ENCODE results near the gene SSTR3. TPM values are rescaled to one million over a fixed set of nuclear protein-coding genes. Genes with fewer than 3 reads are reported as not detected.

The SSTR3 gene
- total RNA-seq, 1 donor from 2014 or later, result not detected

GRCh38 chr22:37169406-37169805, 42.9 kb downstream of the SSTR3 start:
- H3K4me3 Mint-ChIP-seq (ENCODE audit: unreplicated experiment), result no peak overlapping the region
- FAIRE-seq, result no peak
- H3K27me3 Mint-ChIP-seq (ENCODE audit: low read depth, unreplicated experiment), result peaks cover 60% of the 10 kb centered on the region
- no peak overlapping the region for H3K27ac Mint-ChIP-seq (ENCODE audit: unreplicated experiment)
- Histone ChIP-seq H4K20me1 (ENCODE audit: insufficient read depth, low read length) (no peaks in the 10 kb centered on the region), H2AFZ (ENCODE audit: low read depth, low read length) (no peak overlapping the region), H3K9me3 (ENCODE audit: insufficient read depth, low read depth, low read length) (no peaks in the 10 kb centered on the region), H3K4me1 (ENCODE audit: insufficient read depth, low read length) (no peaks in the 10 kb centered on the region), H3K36me3 (ENCODE audit: insufficient read depth, low read length) (no peaks in the 10 kb centered on the region), H3K4me3 (ENCODE audit: insufficient read depth, low read depth, low read length) (no peak overlapping the region), H3K27me3 (ENCODE audit: insufficient read depth, low read length) (no peaks in the 10 kb centered on the region), H3K4me2 (ENCODE audit: low read length) (no peak overlapping the region), H3K9ac (ENCODE audit: low read length) (no peak overlapping the region), H3K79me2 (ENCODE audit: insufficient read depth, low read length) (no peaks in the 10 kb centered on the region), H3K27ac (ENCODE audit: low read depth, low read length) (no peak overlapping the region)
- peaks cover 5% of the 10 kb centered on the region for H3K9me3 Mint-ChIP-seq (ENCODE audit: unreplicated experiment)
- H3K36me3 Mint-ChIP-seq (ENCODE audit: low read depth, unreplicated experiment), result no peaks in the 10 kb centered on the region
- no peak for DNase-seq (ENCODE audit: low read depth)
- no peak for TF ChIP-seq EZH2 (IDR thresholded peaks at IDR 0.05; ENCODE audit: insufficient read depth, low read length)
- TF ChIP-seq CTCF (IDR thresholded peaks at IDR 0.05; ENCODE audit: insufficient read depth, low read depth, low read length), result no peak
- H3K4me1 Mint-ChIP-seq (ENCODE audit: low read depth, unreplicated experiment), result no peaks in the 10 kb centered on the region

GRCh38 chr22:37167981-37168647, 44.2 kb downstream of the SSTR3 start:
- no peaks in the 10 kb centered on the region for H3K36me3 Mint-ChIP-seq (ENCODE audit: low read depth, unreplicated experiment)
- no peak overlapping the region for H3K4me3 Mint-ChIP-seq (ENCODE audit: unreplicated experiment)
- no peaks in the 10 kb centered on the region for H3K36me3 ChIP-seq (ENCODE audit: insufficient read depth, low read length)
- no peaks in the 10 kb centered on the region for H3K27me3 ChIP-seq (ENCODE audit: insufficient read depth, low read length)
- TF ChIP-seq EZH2 (IDR thresholded peaks at IDR 0.05; ENCODE audit: insufficient read depth, low read length) (no peak), CTCF (IDR thresholded peaks at IDR 0.05; ENCODE audit: insufficient read depth, low read depth, low read length) (no peak)
- H3K9me3 Mint-ChIP-seq (ENCODE audit: unreplicated experiment), result peaks cover 5% of the 10 kb centered on the region
- no peak overlapping the region for H3K4me3 ChIP-seq (ENCODE audit: insufficient read depth, low read depth, low read length)
- no peaks in the 10 kb centered on the region for H4K20me1 ChIP-seq (ENCODE audit: insufficient read depth, low read length)
- H3K27me3 Mint-ChIP-seq (ENCODE audit: low read depth, unreplicated experiment), result peaks cover 50% of the 10 kb centered on the region
- H3K79me2 ChIP-seq (ENCODE audit: insufficient read depth, low read length), result no peaks in the 10 kb centered on the region
- FAIRE-seq (no peak), DNase-seq (ENCODE audit: low read depth) (no peak)
- H3K27ac ChIP-seq (ENCODE audit: low read depth, low read length), result no peak overlapping the region
- H3K9me3 ChIP-seq (ENCODE audit: insufficient read depth, low read depth, low read length), result no peaks in the 10 kb centered on the region
- no peaks in the 10 kb centered on the region for H3K4me1 Mint-ChIP-seq (ENCODE audit: low read depth, unreplicated experiment)
- no peak overlapping the region for H3K9ac ChIP-seq (ENCODE audit: low read length)
- no peaks in the 10 kb centered on the region for H3K4me1 ChIP-seq (ENCODE audit: insufficient read depth, low read length)
- no peak overlapping the region for H3K4me2 ChIP-seq (ENCODE audit: low read length)
- no peak overlapping the region for H2AFZ ChIP-seq (ENCODE audit: low read depth, low read length)
- H3K27ac Mint-ChIP-seq (ENCODE audit: unreplicated experiment), result no peak overlapping the region
